GM10266 (cell line): ENCODE results near the gene PPP2R1A.

Experiments used
- DNase-seq: peaks from one replicate; pipeline ENCODE4 v3.0.0; 2012; ENCODE audit errors: extremely low spot score
- TF ChIP-seq, protein P1 (sequence below): IDR thresholded peaks from 2 replicates; pipeline ENCODE4 v1.5.1; 2012; ENCODE audit warnings: mild to moderate bottlenecking, low read depth; ENCODE audit not compliant: control insufficient read depth, insufficient read depth; ENCODE audit errors: missing control alignments

Gene PPP2R1A

DNA sequence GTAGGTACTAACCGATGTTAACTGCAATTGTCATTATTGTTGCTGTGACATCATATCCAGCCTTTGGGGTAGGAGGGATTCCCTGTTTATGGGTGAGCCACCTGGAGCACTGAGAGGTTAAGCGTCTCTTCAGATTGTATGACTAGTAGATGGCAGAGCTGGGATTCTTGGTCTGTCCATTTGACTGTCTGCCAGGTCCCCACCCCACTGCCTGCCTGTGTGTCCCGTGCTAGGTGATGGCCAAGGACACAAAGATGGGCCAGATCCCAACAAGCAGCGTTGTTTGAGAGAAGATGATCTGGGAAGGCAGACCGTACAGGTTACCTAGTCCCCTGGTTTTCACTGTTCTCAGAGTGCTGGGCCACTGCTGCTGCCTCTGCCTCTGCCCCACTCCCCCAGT is 16.6 kb downstream of the PPP2R1A start:
- no peak for DNase-seq
- TF ChIP-seq, protein P1, sequence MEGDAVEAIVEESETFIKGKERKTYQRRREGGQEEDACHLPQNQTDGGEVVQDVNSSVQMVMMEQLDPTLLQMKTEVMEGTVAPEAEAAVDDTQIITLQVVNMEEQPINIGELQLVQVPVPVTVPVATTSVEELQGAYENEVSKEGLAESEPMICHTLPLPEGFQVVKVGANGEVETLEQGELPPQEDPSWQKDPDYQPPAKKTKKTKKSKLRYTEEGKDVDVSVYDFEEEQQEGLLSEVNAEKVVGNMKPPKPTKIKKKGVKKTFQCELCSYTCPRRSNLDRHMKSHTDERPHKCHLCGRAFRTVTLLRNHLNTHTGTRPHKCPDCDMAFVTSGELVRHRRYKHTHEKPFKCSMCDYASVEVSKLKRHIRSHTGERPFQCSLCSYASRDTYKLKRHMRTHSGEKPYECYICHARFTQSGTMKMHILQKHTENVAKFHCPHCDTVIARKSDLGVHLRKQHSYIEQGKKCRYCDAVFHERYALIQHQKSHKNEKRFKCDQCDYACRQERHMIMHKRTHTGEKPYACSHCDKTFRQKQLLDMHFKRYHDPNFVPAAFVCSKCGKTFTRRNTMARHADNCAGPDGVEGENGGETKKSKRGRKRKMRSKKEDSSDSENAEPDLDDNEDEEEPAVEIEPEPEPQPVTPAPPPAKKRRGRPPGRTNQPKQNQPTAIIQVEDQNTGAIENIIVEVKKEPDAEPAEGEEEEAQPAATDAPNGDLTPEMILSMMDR, result no peak

GRCh38 chr19:52211203-52211602 is 21.4 kb downstream of the PPP2R1A start:
- TF ChIP-seq, protein P1, result no peak
- no peak for DNase-seq

- TF ChIP-seq, protein P1, result no peak
- no peak for DNase-seq
Observed at GRCh38 chr19:52211926-52212571, 22.2 kb downstream of the PPP2R1A start.

- TF ChIP-seq, protein P1, result no peak
- DNase-seq, result no peak
Observed at GRCh38 chr19:52212572-52213255, 22.9 kb downstream of the PPP2R1A start.

GRCh38 chr19:52214241-52214640 is 24.4 kb downstream of the PPP2R1A start:
- DNase-seq, result no peak
- TF ChIP-seq, protein P1, result no peak

DNA sequence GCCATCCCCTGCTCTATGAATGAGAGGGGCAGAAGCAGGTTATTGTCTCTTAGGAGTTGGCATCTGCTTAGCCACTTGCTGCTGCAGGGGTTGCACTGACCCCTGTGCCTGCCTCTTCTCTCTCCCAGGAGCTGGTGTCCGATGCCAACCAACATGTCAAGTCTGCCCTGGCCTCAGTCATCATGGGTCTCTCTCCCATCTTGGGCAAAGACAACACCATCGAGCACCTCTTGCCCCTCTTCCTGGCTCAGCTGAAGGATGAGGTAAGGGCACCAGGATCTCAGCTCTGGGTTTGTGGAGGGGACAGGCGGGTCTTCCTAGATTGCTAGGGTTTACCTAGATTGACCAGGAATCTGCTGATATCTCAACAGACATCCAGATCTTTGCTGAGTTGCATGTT is 26.5 kb downstream of the PPP2R1A start:
- TF ChIP-seq, protein P1, result no peak
- DNase-seq, result no peak

DNA sequence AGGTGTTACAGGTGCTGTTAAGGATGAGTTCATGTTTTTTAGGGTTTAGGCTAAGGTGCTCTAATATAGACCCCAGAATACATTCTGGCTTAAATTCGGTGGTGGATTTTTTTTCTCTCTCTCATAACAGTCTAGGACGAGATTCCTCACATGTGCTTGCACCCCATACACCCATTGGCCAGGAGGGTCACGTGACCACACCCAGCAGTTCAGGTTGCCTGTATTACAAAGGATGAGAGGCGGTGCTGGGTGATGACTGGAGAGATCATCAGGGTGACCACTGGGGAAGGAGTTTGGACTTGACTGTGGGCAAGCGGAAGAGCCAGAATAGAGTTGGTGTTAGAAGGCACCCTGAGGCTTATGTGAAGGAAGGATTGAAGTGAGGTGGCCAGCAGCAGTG is 27.7 kb downstream of the PPP2R1A start:
- TF ChIP-seq, protein P1, result no peak
- no peak for DNase-seq
